Fibroblast of lung (primary cell): ENCODE data around the gene FOXP2. TPM values are rescaled to one million over a fixed set of nuclear protein-coding genes. Genes with fewer than 3 reads are reported as not detected.

Source experiments
- DNase-seq, 2 donors: peaks; one replicate each; pipeline versions ENCODE4 v3.0.0 to v3.0.0-alpha.2; 2010; ENCODE audit warnings: low read depth in 2 of 2
- H2AFZ ChIP-seq: 2 replicates; pipeline ENCODE4 v1.5.1; 2012; ENCODE audit warnings: low read length, control low read depth, inconsistent platforms
- H3K27ac ChIP-seq: 2 replicates; pipeline ENCODE4 v1.5.1; 2011; ENCODE audit warnings: low read length, control low read depth; ENCODE audit not compliant: insufficient read depth
- H3K27me3 ChIP-seq: 2 replicates; pipeline ENCODE4 v1.5.1; 2011; ENCODE audit warnings: mild to moderate bottlenecking, low read length; ENCODE audit not compliant: control insufficient read depth, insufficient read depth
- H3K36me3 ChIP-seq: 2 replicates; pipeline ENCODE4 v1.5.1; 2011; ENCODE audit warnings: low read length; ENCODE audit not compliant: control insufficient read depth, insufficient read depth
- H3K4me1 ChIP-seq: 2 replicates; pipeline ENCODE4 v1.5.1; 2011; ENCODE audit warnings: low read length; ENCODE audit not compliant: control insufficient read depth, insufficient read depth; ENCODE audit errors: extremely low read depth
- H3K4me2 ChIP-seq: 2 replicates; pipeline ENCODE4 v1.5.1; 2011; ENCODE audit warnings: low read length, control low read depth; ENCODE audit not compliant: insufficient read depth; ENCODE audit errors: extremely low read depth
- H3K4me3 ChIP-seq, 4 experiments: fragments of 200-600 bp in 1 of 4; sonication (generic) in 1 of 4; replicated peaks in 1 of 4; 2 replicates each; pipeline ENCODE4 v1.5.1; 2011 to 2016; ENCODE audit warnings: low read length in 4 of 4, low read depth in 3 of 4, mild to moderate bottlenecking in 3 of 4, control low read depth in 2 of 4, inconsistent platforms in 1 of 4, mixed read lengths in 1 of 4; ENCODE audit not compliant: insufficient read depth in 1 of 4; ENCODE audit errors: control extremely low read depth in 1 of 4
- H3K79me2 ChIP-seq: 2 replicates; pipeline ENCODE4 v1.5.1; 2012; ENCODE audit warnings: mild to moderate bottlenecking, low read length, inconsistent platforms; ENCODE audit not compliant: control insufficient read depth, insufficient read depth
- H3K9ac ChIP-seq: 2 replicates; pipeline ENCODE4 v1.5.1; 2011; ENCODE audit warnings: mild to moderate bottlenecking, low read length, control low read depth; ENCODE audit not compliant: insufficient read depth
- H3K9me3 ChIP-seq: 2 replicates; pipeline ENCODE4 v1.5.1; 2012; ENCODE audit warnings: low read depth, low read length; ENCODE audit not compliant: control insufficient read depth, insufficient read depth
- H4K20me1 ChIP-seq: 2 replicates; pipeline ENCODE4 v1.5.1; 2011; ENCODE audit warnings: low read length; ENCODE audit not compliant: control insufficient read depth, insufficient read depth; ENCODE audit errors: extremely low read depth
- CTCF ChIP-seq, 2 donors: IDR thresholded peaks in 1 of 2; conservative IDR thresholded peaks in 1 of 2; 1 replicate in 1 of 2; 2 replicates in 1 of 2; pipeline ENCODE4 v1.5.1; 2011 to 2012; ENCODE audit warnings: low read length in 2 of 2, control low read depth in 1 of 2, inconsistent platforms in 1 of 2, low read depth in 1 of 2, mild to moderate bottlenecking in 1 of 2
- EZH2 ChIP-seq: IDR thresholded peaks from 2 replicates; pipeline ENCODE4 v1.5.1; 2012; ENCODE audit warnings: low read length, control low read depth, mild to moderate bottlenecking; ENCODE audit errors: missing control alignments
- polyA plus RNA-seq, 2 donors: library from polyadenylated mRNA; depleted of rRNA in 1 of 2; stranded (reverse) in 1 of 2; unstranded in 1 of 2; fragments of >200 nt; gene quantifications; 2 replicates each; pipeline ENCODE4 v1.2.1, GENCODE V29; 2011 to 2012; ENCODE audit warnings: missing spikeins in 1 of 2
- total RNA-seq: library from RNA; depleted of rRNA; stranded (reverse); fragments of >200 nt; gene quantifications from 2 replicates; pipeline ENCODE4 v1.2.1, GENCODE V29; 2014

Gene FOXP2
- total and polyA plus RNA-seq, 2 donors (not counting 1 experiment from before 2014, with no cell fraction given) = 2.8 to 8.4 TPM

- no peak overlapping the region for H3K9ac ChIP-seq
- no peak overlapping the region for H3K27ac ChIP-seq
- TF ChIP-seq CTCF (conservative IDR thresholded peaks at IDR 0.05 in 1 of 2, IDR thresholded peaks at IDR 0.05 in 1 of 2; ENCODE audit: low read depth in 1 of 2, low read length in 2 of 2) (no peak), EZH2 (no peak)
These were observed 52.3 kb downstream of the FOXP2 start for GRCh38 chr7:114466917-114467316.

GRCh38 chr7:114468844-114469243, 54.2 kb downstream of the FOXP2 start:
- H3K9ac ChIP-seq = no peak overlapping the region
- H3K4me2 ChIP-seq = no peak overlapping the region
- no peaks in the 10 kb centered on the region for H3K36me3 ChIP-seq
- no peaks in the 10 kb centered on the region for H3K79me2 ChIP-seq
- H2AFZ ChIP-seq = no peak overlapping the region
- H3K27me3 ChIP-seq = no peaks in the 10 kb centered on the region
- H3K9me3 ChIP-seq = no peaks in the 10 kb centered on the region
- peak; percentile 27 to 30 for DNase-seq
- H3K4me3 ChIP-seq = no peak overlapping the region
- H3K27ac ChIP-seq = no peak overlapping the region
- H4K20me1 ChIP-seq = no peaks in the 10 kb centered on the region
- H3K4me1 ChIP-seq = no peaks in the 10 kb centered on the region
- TF ChIP-seq EZH2 (no peak), CTCF (conservative IDR thresholded peaks at IDR 0.05 in 1 of 2, IDR thresholded peaks at IDR 0.05 in 1 of 2; ENCODE audit: low read depth in 1 of 2, low read length in 2 of 2) (no peak)

More at GRCh38 chr7:114466917-114467316, 52.3 kb downstream of the FOXP2 start:
- no peak overlapping the region for H3K4me3 ChIP-seq
- no peak overlapping the region for H3K4me2 ChIP-seq
- H3K27me3 ChIP-seq = no peaks in the 10 kb centered on the region
- H4K20me1 ChIP-seq = no peaks in the 10 kb centered on the region
- H2AFZ ChIP-seq = no peak overlapping the region
- no peaks in the 10 kb centered on the region for H3K79me2 ChIP-seq
- H3K9me3 ChIP-seq = no peaks in the 10 kb centered on the region
- no peaks in the 10 kb centered on the region for H3K36me3 ChIP-seq
- H3K4me1 ChIP-seq = no peaks in the 10 kb centered on the region
- DNase-seq = peak; percentile 25 to 67

GRCh38 chr7:114472896-114473512, 58.4 kb downstream of the FOXP2 start:
- no peaks in the 10 kb centered on the region for H3K9me3 ChIP-seq
- H3K27me3 ChIP-seq = no peaks in the 10 kb centered on the region
- no peaks in the 10 kb centered on the region for H3K4me1 ChIP-seq
- TF ChIP-seq CTCF (conservative IDR thresholded peaks at IDR 0.05 in 1 of 2, IDR thresholded peaks at IDR 0.05 in 1 of 2; ENCODE audit: low read depth in 1 of 2, low read length in 2 of 2) (no peak), EZH2 (no peak)
- no peak overlapping the region for H3K27ac ChIP-seq
- H3K4me2 ChIP-seq = no peak overlapping the region
- no peaks in the 10 kb centered on the region for H3K36me3 ChIP-seq
- H4K20me1 ChIP-seq = no peaks in the 10 kb centered on the region
- H3K79me2 ChIP-seq = no peaks in the 10 kb centered on the region
- H3K4me3 ChIP-seq = no peak overlapping the region
- no peak for DNase-seq
- no peak overlapping the region for H3K9ac ChIP-seq
- H2AFZ ChIP-seq = no peak overlapping the region
